Brain pericyte (primary cell): ENCODE measurements around the gene LRRC47.

ENCODE experiments used
- DNase-seq: peaks from one replicate; pipeline ENCODE4 v3.0.0-alpha.2; 2012; ENCODE audit warnings: low read depth, low spot score

LRRC47 gene

GRCh38 chr1:3733883-3734589 is 62.3 kb downstream of the LRRC47 start:
- no peak for DNase-seq

- no peak for DNase-seq
Measured at GRCh38 chr1:3733094-3733882, 63.0 kb downstream of the LRRC47 start.

GRCh38 chr1:3732434-3733093 is 63.7 kb downstream of the LRRC47 start:
- DNase-seq: no peak

- no peak for DNase-seq
Measured at GRCh38 chr1:3731583-3732433, 64.5 kb downstream of the LRRC47 start.

GRCh38 chr1:3730543-3731247 is 65.6 kb downstream of the LRRC47 start:
- no peak for DNase-seq

- DNase-seq: no peak
Measured at GRCh38 chr1:3729594-3730542, 66.4 kb downstream of the LRRC47 start.
